Middle frontal gyrus (tissue), 1 donor: ENCODE measurements around the gene COA3.

Source experiments
- DNase-seq: peaks from one replicate; pipeline ENCODE4 v3.0.0-alpha.2; 2015; ENCODE audit warnings: low spot score; ENCODE audit errors: extremely low spot score

The COA3 gene

DNA sequence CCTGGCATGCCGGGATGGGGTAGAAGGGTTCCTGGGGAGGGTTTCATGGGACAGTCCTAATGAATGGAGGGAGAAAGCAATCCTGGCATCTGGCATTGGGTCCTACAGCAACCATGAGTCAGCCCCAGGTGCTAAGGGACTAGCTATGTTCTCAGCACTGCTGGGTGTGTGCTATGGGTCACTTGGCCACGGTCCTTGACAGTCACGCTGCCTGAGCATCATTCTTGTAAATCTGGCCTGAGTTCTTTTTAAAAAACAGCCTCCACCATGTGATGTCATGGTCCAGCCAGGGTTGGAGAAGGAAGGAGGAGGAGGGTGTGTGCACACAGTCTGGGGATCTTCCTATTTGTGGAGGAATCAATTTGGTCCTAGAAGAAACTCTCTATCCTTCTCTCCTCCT is 43.7 kb downstream of the COA3 start:
- no peak for DNase-seq

DNA sequence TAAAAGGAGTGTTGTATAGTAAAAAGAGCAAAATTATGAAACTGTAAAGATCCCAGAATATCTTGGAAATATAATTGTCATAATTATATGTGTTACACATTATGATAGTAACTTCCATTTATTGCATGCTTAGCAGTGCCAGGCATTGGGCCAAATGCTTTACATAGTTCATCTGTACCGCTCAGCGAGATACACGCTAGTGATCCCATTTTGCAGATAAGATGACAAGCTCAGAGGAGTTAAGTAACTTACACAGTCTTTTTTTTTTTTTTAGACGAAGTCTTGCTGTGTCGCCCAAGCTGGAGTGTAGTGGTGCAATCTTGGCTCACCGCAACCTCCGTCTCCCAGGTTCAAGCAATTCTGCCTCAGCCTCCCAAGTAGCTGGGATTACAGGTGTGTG is 46.9 kb downstream of the COA3 start:
- DNase-seq: no peak

DNA sequence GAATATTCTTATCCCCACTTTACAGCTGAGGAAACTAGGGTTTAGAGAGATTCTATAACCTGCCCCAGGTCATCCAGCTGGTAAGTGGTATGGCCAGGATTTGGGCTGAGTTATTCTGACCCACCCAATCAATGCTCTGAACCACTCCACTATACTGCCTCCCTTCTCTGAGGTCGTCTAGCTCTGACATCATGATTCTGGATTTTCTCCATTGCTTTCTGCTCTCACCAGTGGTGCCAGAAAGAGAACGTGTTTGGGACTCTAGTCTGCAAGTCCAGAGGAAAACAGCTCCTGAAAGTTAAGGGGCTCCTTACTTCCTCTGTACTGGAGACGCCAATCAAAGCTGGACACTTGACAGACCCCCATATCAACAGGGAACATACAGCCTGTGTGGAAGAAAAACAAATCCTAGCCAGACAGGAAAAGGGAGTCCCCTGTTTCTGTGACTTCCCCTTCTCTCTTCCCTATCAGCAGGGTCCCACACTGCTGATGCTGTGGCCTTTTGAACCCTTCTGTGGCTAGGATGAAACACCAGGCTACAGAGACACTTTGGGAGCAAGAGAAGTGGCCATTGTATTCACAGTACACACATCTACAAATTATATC is 47.7 kb downstream of the COA3 start:
- no peak for DNase-seq

DNA sequence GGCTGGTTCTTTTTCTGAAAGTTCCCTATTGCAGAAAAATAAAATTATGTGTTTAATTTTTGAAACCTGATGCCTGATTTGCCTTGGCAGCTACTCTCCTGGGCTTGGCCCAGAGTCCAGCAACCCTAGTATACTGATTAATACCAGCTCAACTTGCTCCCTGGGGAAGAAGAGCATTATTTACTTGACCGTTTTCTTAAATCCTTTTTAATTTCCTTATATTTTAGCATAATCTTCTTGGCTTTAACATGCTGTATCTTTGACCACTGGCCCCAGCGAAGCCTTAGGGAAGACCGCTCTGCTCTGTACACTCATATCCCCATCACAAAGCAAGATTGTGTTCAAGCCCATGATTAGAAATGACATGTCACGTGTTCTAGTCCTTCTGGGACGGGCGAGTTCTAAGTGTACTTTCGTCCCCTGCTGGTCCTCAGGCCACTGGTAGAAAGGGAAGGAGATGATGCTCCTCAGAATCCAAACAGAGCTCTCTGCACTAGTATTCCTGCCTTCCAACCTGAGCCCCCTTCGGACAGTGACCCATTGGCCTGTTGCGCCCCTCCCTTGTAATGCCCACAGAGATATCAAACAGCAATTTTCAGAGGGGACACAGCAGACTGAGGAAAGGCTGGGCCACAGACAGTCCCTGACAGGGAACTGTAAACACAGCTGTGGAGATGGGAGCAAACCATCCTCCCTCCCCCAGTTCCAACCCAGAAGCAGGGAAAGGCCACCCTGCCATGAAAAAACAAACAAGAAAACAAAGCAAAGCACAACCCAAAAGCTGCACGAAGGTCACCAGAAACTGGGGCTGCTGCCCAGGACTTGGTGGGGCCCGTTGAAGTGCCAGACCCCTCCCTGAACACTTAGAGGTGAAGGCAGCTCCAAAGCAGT is 49.4 kb downstream of the COA3 start:
- DNase-seq: no peak

DNA sequence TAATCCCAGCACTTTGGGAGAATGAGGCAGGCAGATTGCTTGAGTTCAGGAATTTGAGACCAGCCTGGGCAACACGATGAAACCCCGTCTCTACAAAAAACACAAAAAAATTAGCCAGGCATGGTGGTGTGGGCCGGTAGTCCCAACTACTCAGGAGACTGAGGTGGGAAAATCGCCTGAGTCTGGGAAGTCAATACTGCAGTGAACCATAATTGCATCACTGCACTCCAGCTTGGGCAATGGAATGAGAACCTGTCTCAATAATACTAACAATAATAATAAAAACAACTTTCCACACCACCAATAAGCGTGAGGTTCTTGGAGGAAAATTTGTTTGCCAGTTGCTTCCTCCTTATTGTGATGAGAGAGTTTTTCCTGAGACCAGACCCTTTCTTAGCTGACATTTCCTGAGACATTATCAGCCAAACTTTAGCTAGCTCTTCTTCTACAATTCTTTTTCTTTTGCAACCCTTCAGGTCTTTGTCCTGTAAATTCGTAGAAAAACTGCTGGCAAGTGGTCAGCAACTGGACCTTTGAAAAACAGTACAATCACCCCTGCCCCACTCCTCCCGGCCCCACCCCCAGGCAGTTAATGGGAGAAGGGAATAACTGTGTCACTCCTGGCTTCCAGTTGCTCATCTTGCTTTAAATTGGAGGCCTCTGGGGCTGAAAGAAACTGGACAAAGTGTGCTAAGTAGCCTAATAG is 50.1 kb downstream of the COA3 start:
- no peak for DNase-seq
